Medulla oblongata (tissue), 1 donor: ENCODE results near the gene RPL27A.
A peak's percentile ranks its signal among the peaks of the same experiment; 100 is the strongest.
"Not testable (repeated sequence)": the region's sequence is repeated elsewhere in the genome, so short reads cannot be mapped to it uniquely, and the experiment has no call there.

Experiments
- DNase-seq: peaks from one replicate; pipeline ENCODE4 v3.0.0-alpha.2; 2015; ENCODE audit errors: extremely low spot score

RPL27A gene

DNA sequence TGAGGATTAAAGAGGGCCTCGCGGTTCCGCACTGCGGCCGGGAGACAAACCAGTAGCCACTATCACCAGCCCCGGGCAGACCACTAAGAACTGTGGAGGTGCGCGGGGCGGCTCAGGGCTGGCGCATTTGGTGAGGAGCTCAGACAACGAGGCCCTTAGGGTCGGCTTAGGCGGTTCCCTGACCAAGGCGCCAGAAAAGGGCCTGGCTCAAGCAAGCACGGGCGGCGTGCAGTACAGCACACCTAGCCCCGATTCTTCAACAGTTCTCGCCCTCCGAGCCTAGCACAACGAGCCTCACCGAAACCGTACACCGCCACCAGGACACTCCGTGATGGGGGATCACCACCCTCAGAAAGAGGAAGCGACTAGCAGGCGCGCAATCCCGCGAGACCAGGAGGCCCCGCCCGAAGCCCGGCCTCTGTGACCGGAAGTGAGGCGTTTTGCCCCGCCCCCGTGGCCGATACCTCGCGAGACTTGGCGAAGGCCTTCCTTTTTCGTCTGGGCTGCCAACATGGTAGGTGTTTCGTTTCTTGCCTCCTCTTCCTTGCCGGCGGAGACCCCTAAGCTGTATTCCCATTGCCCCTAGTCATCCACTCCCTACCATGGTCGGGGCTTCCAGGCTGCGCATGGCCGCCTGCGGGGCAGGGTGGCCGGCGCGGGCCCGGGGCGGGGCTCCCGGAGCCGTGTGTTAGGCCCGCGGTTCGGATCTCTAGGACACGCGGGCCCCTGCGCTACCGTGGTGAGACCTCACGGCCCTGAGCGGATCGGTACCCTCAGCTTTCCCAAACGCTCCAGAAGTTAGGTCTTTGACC lies at the start of gene RPL27A, which contains the start of gene TRIM66:
RPL27A (plus strand) TSS at position 490 of the 812 bp plus-strand sequence; CDS start at position 512, 22 bp downstream.
TRIM66 (minus strand) TSS at position 363 of the 812 bp plus-strand sequence. CDS start 10,391 bp downstream, outside the sequence.
- peak; percentile 98 for DNase-seq

DNA sequence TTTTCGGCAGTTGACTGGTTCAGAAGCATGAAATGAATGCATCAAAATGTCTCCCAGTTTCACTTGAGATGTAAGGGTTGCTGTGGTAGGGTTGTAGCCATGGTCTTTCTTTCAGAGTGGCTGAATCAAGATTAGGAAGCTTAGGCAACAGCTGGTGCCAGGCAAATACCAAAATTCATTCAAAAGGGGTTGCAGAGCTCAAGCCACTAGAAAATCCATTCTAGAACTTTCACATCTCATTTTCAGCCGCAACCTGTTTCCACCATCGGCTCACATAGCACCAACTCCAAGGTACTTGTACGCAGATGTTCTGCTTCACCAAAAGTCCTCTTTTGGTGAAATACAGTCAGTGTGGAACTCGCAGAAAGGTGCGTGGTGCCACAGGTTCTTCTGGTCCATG lies 48.1 kb upstream of the RPL27A start:
- DNase-seq = no peak

DNA sequence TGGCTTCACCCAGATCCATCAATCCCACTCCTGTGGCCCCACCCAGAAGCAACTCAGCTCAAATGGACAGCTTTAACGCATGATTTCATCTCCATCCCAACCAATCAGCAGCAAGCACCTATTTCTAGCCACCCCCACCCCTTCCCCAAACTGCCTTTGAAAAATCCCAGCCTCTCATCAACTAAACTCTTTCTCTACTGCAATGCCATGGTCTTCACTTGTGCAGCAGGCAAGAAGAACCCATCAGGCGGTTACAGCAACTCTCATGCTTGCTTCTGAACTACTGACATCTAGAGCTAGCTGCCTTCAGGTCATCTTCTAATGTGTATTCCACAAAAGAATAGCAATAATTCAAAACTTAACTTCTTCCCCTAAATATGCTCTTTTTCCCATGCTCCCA lies 46.5 kb upstream of the RPL27A start:
- no peak for DNase-seq

DNA sequence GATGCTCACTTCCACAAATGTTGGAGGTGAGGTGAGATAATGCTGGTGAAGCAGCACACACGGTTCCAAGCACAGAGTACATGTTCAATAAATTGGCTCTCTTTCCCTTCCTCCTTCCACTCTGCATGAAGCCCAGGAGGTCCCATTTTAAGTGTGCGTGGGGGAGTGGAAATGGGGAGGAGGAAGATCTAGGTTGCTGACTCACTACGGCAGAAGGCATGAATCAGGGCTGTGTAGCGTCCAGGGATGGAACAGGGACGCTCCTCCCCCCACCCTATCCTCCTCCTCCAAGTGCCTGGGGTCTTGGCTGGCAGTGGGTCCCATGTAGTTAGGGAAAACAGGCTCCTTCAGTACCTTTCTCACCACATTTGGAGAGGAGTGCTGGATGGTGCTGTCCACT lies 44.3 kb upstream of the RPL27A start:
- no peak for DNase-seq

DNA sequence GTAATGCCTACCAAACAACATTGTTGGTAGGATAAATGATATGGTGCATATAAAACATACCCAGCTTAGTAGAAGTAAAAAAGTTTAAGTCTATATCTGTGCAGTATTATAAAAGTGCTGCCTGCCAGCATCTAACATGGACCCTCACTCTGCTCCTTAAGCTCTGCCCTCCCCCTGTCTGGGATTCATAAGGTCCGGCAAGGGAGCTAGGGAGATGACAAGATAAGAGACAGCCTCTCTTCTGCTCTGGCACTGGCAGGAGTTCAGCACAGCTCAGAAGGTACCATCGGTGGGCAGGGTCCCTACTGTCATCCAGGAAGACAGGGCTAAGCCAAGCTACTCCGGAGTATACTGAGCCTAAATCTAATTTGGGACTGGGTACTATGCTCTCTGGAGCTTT lies 42.9 kb upstream of the RPL27A start:
- DNase-seq = no peak

DNA sequence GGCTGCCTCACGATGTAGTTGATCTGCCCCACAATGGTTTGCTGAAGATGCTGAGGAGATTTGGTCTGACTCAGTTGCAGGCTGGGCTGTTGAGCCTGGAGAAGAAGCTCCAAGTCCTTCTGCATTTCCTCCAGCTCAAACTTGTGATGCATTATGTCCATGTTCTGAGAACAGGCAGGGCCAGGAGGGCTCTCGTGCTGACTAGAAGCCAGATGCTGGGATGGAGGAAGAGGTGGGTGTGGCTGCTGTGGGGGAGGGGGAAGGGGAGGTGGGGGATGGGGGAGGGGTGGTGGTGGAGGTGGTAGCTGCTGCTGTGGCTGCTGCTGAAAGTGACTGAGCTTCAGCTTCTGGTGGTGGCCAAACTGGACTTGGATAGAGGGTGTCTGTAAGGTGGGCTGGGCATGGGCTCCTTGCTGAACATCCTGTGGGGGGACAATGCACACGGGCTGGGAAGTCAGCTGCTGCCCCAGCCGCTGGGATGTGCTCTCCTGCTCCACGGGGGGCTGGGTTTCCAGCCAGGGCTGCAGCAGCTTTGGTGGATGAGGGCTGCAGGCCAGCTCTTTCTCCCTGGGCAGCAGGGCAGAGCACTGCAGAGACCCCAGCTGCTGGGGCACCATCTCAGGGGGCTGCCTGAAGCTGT lies 42.2 kb upstream of the RPL27A start:
- DNase-seq = no peak

DNA sequence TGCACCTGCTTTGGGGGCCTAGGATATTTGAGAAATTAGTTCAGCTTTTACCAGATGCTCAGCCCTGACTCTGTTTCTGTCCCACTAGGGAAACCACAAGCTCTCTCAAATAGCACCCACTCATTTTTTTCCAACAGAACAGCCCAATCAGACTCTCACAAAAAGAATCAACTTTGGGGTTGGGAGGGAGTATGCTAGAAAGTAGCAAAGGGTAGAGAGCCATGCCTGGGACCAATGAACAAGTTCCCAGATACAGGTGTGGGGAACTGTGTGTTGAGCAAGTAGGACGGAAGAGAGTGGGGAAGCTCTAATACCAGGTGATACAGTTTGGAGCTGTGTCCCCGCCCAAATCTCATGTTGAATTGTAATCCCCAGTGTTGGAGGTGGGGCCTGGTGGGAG lies 41.3 kb upstream of the RPL27A start:
- DNase-seq = no peak

DNA sequence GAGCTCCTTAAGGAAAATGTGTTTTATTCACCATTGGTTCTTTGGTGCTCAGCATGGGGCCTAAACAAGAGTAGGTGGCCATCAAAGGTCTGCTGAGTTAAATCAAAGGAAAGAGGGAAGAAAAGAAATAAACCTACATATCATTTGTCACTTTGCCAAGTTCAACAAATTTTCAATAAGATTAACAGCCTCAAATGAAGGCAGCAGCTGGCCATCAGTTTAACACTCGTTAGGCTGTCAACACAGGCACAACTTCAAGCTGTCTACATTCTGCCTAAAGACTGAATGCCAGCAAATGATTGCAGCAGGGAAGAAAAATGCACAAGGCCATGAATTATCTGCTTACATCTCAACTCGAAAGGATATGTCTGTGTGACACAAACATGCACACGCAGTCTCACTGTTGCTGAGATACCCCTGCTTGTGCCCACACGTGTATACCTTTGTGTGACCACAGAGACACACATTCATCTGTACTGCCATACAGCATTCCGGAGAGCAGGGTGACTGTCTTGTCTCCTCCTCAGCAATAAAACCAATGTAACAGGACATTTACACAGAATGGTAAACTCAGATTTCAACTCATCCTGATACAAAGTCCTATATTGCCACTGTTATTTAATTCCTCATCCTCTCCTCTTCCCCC lies 40.3 kb upstream of the RPL27A start:
- no peak for DNase-seq

DNA sequence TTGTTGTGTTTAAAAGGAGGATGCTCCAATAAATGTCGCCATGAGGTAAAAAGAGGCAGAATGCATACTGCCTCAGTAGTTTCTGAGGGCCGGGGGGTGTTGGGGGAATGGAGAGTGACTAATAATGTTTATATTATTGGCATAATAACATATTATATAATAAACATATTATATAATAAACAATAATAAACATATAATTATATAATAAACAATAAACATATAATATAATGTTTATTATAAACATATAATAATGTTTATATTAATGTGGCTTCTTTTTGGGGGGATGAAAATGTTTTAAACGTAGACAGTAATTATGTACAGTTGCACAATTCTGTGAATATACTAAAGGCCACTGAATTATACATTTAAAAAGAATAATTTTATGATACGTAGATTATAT lies 35.7 kb upstream of the RPL27A start:
- DNase-seq = no peak

DNA sequence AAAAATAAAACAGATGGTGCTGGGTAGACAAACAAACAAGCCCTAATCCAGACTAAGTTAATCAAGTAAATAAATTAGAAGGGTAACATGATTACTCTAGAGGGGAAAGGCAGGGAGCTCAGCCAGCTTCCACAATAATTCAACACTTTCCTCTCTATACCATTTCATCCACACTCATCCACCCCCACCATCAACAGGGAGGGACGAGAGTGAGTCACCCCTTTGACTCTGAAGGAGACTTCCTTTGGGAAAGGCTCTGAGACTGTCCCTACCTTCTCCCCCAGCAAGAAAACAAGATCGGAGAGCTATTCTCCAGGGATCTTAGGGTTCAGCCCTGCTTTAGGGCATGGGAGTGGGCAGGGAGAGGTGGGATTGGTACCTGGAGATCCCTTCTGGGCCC lies 33.2 kb upstream of the RPL27A start:
- DNase-seq = no peak

DNA sequence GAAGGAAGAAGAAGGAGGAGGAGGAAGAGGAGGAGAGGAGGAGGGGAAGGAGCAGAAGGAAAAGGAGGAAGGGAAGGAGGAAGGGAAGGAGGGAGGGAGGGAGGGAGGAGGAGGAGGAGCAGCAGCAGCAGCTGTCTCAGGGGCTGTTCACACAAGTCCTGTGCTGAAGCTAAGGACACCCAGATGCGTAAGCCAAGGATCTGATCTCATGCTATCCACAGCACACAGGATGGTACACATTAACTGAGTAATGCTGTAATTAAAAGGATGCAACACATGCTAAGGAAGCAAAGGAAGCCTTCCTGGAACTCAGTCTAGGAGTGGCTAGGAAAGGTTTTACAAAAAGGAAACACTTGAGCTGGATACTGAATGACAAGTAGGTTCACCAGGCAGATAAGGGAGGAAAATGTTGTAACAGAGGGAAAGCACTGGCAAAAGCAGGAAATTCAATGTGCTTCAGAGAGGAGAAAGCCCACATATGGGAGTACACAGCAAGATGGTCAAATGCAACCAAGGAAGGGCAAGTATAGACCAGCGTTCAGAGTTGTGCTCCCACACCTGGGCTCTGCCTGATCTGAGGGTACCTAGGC lies 32.1 kb upstream of the RPL27A start:
- no peak for DNase-seq

DNA sequence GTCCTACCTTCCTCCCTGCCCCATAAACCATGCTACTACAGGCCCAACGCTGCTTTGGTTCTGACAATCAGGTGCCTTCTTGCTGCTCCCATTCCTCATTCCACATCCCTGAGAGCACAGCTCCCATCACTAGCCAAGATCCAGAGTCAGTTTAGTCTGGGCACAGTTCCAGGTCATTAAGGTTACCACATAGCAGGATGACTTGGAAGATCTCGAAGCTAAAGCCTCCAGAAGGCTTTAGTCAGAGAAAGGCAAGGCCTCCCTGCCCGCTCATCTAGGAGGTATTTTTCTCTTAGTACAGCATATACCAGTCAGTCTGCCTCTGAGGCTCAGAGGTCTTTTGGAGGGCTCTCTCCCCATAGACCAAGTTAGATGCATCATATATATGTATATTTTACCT lies 30.5 kb upstream of the RPL27A start:
- no peak for DNase-seq

DNA sequence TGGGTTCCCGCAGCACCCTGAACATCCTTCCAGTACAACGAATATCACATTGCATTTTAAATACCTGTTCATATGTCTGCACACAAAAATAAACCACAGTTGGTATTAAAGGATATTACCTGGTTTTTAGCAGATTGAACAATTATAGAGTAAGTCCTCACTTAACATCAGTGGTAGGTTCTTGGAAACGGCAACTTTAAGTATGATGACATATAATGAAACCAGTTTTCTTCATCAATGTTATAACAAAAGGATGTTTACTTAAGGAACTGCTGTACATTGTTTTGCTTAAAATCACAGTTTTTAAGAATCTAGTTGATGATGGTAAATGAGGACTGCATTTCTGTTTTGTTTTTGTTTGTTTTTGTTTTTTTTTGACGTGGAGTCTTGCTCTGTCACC lies 28.1 kb upstream of the RPL27A start:
- no peak for DNase-seq

DNA sequence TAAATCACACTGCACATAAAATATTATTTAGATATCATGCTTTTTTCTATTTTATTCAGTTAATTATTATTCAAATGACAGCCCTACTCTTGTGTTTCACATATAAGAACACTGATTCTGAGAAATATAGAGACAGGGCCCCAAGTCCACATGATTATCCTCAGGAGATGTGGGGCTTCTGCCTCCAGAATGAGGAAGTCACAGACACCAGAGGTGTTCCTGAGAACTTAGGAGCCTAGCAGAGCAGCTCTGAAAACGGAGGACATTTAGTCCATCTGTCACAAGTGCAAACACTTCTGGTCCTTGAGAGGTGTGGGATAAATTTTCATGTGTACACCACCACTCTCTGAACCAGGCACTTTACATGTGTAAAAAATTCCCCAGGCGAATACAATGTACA lies 26.3 kb upstream of the RPL27A start:
- DNase-seq = no peak

DNA sequence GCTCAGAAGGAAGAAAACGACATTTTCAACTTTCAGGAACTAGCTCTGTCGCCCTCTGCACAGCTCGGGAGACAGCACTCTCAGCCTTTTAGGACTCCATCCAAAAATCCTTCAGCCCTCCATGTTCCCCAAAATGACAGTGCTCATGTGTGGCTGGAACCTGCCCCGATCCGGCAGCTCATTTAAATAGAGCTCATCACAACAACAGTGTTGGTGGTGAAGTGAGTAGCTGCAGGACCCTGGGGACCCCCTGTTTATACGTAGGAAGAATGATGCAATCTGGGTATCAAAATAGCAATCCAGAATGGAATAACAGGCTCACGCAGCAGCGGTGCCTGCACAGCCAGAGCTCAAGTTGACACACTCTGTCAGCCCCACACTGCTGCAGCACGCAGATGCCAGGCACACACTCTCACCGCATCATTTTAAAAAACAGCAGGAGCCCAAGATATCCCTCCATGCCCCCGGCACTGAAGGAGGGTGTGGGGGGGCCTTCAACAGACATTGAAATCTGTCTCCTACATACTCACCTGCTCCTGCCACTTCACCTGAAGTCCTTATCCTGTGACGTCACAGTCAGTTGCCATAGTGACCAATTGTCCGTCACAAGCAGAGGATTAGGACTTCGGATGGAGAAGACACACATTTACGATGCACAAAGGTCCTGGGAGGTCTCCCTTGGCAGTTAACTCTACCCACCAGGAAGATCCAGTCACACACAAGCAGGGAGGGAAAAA lies 24.1 kb upstream of the RPL27A start:
- DNase-seq = no peak

DNA sequence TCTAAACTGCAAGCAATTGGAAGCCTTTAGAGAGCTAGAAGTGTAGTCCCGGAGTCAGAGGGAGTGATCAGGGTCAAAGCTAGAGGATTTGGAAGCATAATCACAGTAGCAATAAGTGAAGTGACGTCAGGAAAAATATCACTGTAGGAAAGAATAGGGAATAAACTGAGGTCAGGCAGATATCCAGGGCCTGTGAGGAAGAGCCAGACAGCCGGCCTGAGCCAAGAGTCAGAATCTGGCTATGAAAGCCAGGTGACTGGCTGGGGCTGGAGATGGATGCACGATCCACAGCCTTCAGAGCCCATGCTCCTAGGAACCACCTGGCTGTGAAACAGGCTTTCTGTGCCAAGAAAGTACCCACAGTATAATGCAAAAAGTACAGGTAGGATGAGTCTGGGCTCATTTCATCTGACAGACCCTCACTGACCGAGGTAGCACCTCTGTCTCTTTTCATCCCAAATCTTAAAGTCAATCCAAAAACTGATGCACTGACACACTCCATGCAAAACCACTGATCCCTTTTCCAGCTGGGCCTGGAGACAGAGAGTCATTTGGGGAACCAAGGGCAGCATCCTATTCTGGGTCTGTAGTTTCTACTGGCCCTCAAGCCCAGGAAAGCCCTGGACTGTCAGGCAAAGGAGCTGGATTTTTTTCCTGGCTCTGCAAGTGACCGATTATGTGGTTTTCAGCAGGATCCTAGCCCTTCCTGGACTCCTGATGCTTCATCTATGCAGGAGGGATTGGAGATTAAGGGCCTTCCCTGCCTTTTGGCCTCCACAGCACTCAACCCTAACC lies 21.4 kb upstream of the RPL27A start:
- DNase-seq = peak; percentile 11

DNA sequence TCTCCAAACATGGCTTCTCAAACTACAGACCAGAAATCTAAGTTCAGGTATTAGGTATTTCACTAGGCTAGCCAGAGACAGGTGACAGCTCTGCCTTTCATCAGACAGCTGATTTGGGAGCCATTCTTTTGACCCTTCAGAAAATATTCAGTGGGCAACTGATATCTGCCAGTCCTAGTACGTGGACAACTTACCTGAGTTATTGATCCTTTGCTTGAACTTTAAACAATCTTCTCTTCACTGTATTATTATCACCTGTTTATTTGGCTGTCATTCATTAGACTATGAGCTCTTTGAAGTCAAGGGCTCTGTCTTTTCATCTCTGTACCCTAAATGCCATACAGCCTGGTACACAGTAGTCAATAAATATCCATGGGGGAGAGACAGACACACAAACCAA lies 17.4 kb upstream of the RPL27A start:
- DNase-seq = no peak

DNA sequence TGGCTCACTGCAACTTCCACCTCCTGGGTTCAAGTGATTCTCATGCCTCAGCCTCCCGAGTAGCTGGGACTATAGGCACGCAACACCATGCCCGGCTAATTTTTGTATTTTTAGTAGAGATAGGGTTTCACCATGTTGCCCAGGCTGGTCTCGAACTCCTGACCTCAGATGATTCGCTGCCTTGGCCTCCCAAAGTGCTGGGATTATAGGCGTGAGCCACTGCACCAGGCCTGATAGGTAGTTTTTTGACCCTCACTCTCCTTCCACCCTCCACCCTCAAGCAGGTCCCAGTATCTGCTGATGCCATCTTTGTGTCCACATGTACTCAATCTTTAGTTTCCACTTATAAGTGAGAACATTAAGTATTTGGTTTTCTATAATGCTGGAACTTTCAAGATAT lies 12.5 kb upstream of the RPL27A start:
- not testable (repeated sequence) for DNase-seq

DNA sequence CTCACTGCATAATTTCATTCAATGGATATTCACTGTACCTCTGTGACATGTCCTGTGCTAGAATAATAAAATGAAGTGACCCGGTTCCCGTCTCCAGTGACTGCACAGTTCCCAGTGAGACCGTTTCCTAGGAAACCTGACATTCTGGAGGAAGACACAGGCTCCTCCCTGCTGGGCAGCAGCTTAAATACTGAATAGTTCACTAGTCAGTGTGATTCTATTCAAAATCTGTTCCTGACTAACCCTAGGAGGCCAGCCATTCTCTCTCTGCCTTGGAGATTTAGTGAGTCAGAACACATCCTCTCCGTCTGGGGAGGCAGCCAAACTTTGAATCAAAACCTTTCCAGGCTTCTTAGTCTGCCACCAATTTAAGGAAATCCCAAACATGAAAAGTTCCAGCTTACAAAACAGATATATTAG lies 11.4 kb upstream of the RPL27A start:
- DNase-seq = peak; percentile 89

DNA sequence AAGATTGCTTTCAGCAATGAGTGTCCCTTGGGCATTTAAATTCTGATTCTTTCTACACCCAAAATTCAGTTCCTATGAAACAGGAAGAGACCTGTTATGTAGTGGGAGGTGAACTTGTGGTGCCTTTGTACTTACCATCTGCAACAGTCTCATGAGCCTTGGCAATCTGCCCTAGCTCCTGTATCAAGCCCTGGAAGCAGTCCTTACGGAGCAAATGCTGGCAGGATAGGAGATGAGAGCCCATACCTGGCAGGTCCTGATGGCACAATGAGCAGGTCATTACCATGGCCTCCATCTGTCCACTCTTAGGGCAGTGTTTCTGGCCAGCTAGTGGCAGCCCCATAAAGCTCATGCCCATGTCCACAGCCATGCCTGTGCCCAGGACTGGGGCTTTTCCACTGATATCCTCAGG lies 10.9 kb upstream of the RPL27A start:
- no peak for DNase-seq

DNA sequence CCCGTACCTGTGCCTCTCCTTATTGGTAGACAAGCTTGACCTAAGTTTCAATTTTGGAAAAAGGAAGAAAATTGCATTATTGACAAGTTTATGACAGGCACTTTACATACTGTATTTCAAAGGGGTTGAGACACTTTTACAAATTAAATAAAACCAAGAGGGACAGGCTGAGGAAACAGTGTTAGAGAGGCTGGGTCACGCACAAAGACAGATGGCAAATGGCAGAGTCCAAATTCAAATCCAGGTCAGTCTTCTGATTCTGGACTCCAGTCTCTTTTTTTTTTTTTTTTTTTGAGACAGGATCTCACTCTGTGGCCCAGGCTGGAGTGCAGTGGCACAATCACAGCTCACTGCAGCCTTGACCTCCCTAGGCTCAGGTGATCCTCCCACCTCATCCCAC lies 10.2 kb upstream of the RPL27A start:
- no peak for DNase-seq
